Stimulated activated CD8-positive, alpha-beta memory T cell treated with anti-CD3 and anti-CD28 coated beads, Interleukin-15, amount 100 ng/mL, for 24 hours (primary cell): ENCODE data around the gene DHX58.

ENCODE experiments used
- DNase-seq: peaks from one replicate; pipeline ENCODE4 v3.0.0-alpha.2; 2020; ENCODE audit warnings: low read depth

Gene DHX58

GRCh38 chr17:42109086-42109485, 3.4 kb downstream of the DHX58 start:
- no peak for DNase-seq

GRCh38 chr17:42107597-42108576, 4.6 kb downstream of the DHX58 start:
- DNase-seq: peak; percentile 89

GRCh38 chr17:42107124-42107523, 5.4 kb downstream of the DHX58 start:
- no peak for DNase-seq

GRCh38 chr17:42106009-42106408, 6.5 kb downstream of the DHX58 start:
- no peak for DNase-seq

- DNase-seq: no peak
Observed at GRCh38 chr17:42104264-42104663, 8.2 kb downstream of the DHX58 start.

GRCh38 chr17:42103221-42103954, 9.1 kb downstream of the DHX58 start:
- DNase-seq: no peak

GRCh38 chr17:42101513-42102292, 10.8 kb downstream of the DHX58 start:
- DNase-seq: peak; percentile 61

GRCh38 chr17:42098730-42099399, 13.6 kb downstream of the DHX58 start:
- no peak for DNase-seq

GRCh38 chr17:42097691-42098631, 14.6 kb downstream of the DHX58 start, which contains the start of gene ZNF385C:
Gene ZNF385C, minus strand, starts transcription at chr17:42098473. Its CDS starts 35,417 bp downstream, at chr17:42063056.
- peak; percentile 30 for DNase-seq

- no peak for DNase-seq
Observed at GRCh38 chr17:42096360-42097111, 16.0 kb downstream of the DHX58 start.

GRCh38 chr17:42094375-42095069, 18.0 kb downstream of the DHX58 start:
- DNase-seq: no peak

- no peak for DNase-seq
Observed at GRCh38 chr17:42092939-42093338, 19.6 kb downstream of the DHX58 start.

GRCh38 chr17:42090964-42091790, 21.3 kb downstream of the DHX58 start:
- DNase-seq: no peak

GRCh38 chr17:42088736-42089135, 23.8 kb downstream of the DHX58 start:
- no peak for DNase-seq

GRCh38 chr17:42087736-42088705, 24.5 kb downstream of the DHX58 start:
- no peak for DNase-seq

GRCh38 chr17:42087042-42087701, 25.3 kb downstream of the DHX58 start:
- DNase-seq: no peak
